ENCODE measurements around the gene TRPM7. TPM values are rescaled to one million over a fixed set of nuclear protein-coding genes. Genes with fewer than 3 reads are reported as not detected.

The TRPM7 gene, protein sequence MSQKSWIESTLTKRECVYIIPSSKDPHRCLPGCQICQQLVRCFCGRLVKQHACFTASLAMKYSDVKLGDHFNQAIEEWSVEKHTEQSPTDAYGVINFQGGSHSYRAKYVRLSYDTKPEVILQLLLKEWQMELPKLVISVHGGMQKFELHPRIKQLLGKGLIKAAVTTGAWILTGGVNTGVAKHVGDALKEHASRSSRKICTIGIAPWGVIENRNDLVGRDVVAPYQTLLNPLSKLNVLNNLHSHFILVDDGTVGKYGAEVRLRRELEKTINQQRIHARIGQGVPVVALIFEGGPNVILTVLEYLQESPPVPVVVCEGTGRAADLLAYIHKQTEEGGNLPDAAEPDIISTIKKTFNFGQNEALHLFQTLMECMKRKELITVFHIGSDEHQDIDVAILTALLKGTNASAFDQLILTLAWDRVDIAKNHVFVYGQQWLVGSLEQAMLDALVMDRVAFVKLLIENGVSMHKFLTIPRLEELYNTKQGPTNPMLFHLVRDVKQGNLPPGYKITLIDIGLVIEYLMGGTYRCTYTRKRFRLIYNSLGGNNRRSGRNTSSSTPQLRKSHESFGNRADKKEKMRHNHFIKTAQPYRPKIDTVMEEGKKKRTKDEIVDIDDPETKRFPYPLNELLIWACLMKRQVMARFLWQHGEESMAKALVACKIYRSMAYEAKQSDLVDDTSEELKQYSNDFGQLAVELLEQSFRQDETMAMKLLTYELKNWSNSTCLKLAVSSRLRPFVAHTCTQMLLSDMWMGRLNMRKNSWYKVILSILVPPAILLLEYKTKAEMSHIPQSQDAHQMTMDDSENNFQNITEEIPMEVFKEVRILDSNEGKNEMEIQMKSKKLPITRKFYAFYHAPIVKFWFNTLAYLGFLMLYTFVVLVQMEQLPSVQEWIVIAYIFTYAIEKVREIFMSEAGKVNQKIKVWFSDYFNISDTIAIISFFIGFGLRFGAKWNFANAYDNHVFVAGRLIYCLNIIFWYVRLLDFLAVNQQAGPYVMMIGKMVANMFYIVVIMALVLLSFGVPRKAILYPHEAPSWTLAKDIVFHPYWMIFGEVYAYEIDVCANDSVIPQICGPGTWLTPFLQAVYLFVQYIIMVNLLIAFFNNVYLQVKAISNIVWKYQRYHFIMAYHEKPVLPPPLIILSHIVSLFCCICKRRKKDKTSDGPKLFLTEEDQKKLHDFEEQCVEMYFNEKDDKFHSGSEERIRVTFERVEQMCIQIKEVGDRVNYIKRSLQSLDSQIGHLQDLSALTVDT (N-terminal part only)
- 60.0 TPM for total RNA-seq

DNA sequence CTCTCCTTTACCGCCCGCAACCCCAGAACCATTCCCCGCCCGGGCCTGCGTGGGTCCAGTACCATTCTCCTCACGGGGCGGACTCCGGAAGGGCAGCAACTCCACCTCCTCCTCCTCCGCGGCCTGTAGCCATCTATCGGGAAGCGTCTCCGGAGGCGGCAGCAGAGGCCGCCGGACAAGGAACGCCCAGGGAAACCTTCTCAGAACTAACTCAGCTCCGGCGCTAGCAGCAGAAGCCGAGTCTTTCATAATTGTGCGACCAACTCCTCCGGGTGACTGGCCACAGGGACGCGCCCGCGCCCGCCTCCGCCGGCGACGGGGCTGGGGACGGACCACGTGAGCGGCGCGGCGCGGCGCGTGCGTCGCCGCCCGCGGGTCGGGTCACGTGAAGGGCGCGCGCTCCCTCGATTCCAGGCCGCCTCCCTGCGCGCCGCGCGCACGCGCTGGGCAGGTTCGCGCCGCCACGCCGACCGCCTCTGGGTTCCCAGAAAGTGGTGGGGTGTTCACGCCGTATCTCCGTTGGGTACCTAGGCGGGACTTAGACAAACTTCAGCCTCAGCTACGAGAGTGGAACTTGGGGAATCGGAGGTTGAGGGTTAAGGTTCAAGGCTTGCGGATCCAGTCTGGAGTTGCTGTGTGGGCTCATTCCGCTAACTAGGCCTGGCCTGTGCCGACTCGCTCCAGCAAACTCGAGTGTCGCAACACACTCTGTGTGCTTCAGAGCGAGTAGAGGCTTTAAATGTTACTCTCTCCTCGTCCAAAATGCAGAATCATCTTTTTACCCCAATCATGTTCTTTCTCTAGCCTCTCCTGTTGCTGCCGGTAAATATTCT is at the start of gene TRPM7:
TSS of gene TRPM7 (minus strand) at position 329 of the 833 bp plus-strand sequence. CDS start at position 65, 264 bp downstream.

DNA sequence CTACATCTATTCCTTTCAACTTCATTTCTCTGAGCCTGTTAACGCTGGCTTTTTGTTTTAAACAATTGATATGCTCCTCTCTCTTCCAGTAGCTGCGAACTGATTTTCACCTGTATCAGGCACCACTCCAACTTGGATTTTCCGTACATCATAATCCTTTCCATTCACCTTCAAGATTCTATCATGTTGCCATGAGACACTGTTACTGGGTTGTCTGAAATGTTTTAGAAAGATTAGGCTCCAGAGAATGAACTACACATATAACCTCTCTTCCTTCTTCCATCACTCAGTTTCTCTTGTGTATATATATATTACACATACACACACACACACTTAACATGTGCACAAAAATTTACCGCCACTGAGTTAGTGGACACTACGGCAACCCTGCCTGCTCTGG is 140.0 kb downstream of the TRPM7 start, which contains the start of gene USP50:
TSS of gene USP50 (minus strand) at position 101 of the 400 bp plus-strand sequence. CDS start 141 bp downstream, outside the sequence.

Small RNAs within 50 kb of the gene (small RNA-seq; reads per million reads assigned to genes)
- not detected for gene RN7SL354P (ENCODE audit: low replicate concordance)

Other genes with a start within 250 kb of the TRPM7 start
- 1.4 TPM for gene USP50, start 140.1 kb downstream of the TRPM7 start, total RNA-seq
- 105 TPM for gene SPPL2A, start 78.9 kb upstream of the TRPM7 start, total RNA-seq
- gene AP4E1, start 221.9 kb upstream of the TRPM7 start, total RNA-seq, result 11.7 TPM

All from metanephros (tissue), 2 donors.